Suprapubic skin (tissue), 4 donors: Measurements from ENCODE around the gene PTK6.
A peak's percentile ranks its signal among the peaks of the same experiment; 100 is the strongest.

ENCODE experiments used
- CTCF ChIP-seq, 2 donors: fragments of 200-600 bp in 1 of 2; fragments of 450-650 bp in 1 of 2; sonication (generic) in 1 of 2; IDR thresholded peaks; one replicate each; pipeline ENCODE4 v1.5.1; 2016 to 2019; ENCODE audit warnings: antibody characterized with exemption in 2 of 2, mild to moderate bottlenecking in 1 of 2, moderate library complexity in 1 of 2
- POLR2A ChIP-seq, 2 donors: fragments of 450-650 bp; IDR thresholded peaks; one replicate each; pipeline ENCODE4 v1.6.1; 2017; ENCODE audit warnings: antibody characterized with exemption in 2 of 2, mild to moderate bottlenecking in 2 of 2, moderate library complexity in 2 of 2
- POLR2AphosphoS5 ChIP-seq, 3 donors: sonication (generic); formaldehyde crosslinking; IDR thresholded peaks; one replicate each; pipeline ENCODE4 v1.6.1; 2017; ENCODE audit warnings: antibody characterized with exemption in 3 of 3

GRCh38 chr20:63537525-63538203, 488 bp upstream of the PTK6 start:
- TF ChIP-seq CTCF (IDR thresholded peaks at IDR 0.05) (peak; percentile 97), POLR2A (IDR thresholded peaks at IDR 0.05) (peak in 1 of 2 donors; percentile 16), POLR2AphosphoS5 (IDR thresholded peaks at IDR 0.05) (peak in 1 of 3 donors; percentile 88)
